Panc1 (cell line): ENCODE results near the gene NOTCH3. TPM values are rescaled to one million over a fixed set of nuclear protein-coding genes. Genes with fewer than 3 reads are reported as not detected.

Experiments used
- ATAC-seq: fragments of 200-7000 bp; cut with Tn5 transposase; 2 replicates; pipeline ENCODE4 v1.9.1; 2020; ENCODE audit warnings: mild to moderate bottlenecking, moderate library complexity
- BruUV-seq: library from RNA; stranded (reverse); fragments of 400-500 nt; replicated peaks from 2 replicates; lab custom pipeline; 2021; lab: Mats Ljungman, UMichigan
- CTCF ChIA-PET: fragments of 300-600 bp; sonication (Branson Sonifier 250); formaldehyde crosslinking; loops from one replicate; lab custom pipeline; 2022; ENCODE audit warnings: antibody characterized with exemption; lab: Charles Lee
- POLR2A ChIA-PET: fragments of 300-600 bp; sonication (Branson Sonifier 250); formaldehyde crosslinking; loops from one replicate; lab custom pipeline; 2022; ENCODE audit warnings: antibody characterized with exemption; lab: Charles Lee
- DNase-seq: peaks from one replicate; pipeline ENCODE4 v3.0.0-alpha.2; 2010; ENCODE audit warnings: low read depth, low spot score
- H3K27ac ChIP-seq: 2 replicates; pipeline ENCODE4 v1.5.1; 2011; ENCODE audit warnings: mild to moderate bottlenecking, low read length, inconsistent platforms
- H3K27me3 ChIP-seq: fragments of 200-500 bp; sonication (Bioruptor generic); 2 replicates; pipeline ENCODE4 v1.6.0; 2014; ENCODE audit warnings: low read length, inconsistent platforms; ENCODE audit not compliant: control insufficient read depth, insufficient read depth
- H3K36me3 ChIP-seq: fragments of 200-500 bp; sonication (Bioruptor generic); 2 replicates; pipeline ENCODE4 v1.5.1; 2014; ENCODE audit warnings: inconsistent platforms, mild to moderate bottlenecking, low read length, moderate library complexity; ENCODE audit not compliant: control insufficient read depth, insufficient read depth
- H3K4me1 ChIP-seq: 2 replicates; pipeline ENCODE4 v1.5.1; 2011; ENCODE audit warnings: inconsistent platforms, mild to moderate bottlenecking, low read length, moderate library complexity; ENCODE audit not compliant: control insufficient read depth, insufficient read depth
- H3K4me3 ChIP-seq, 2 experiments: 2 replicates each; pipeline ENCODE4 v1.5.1; 2011 to 2012; ENCODE audit warnings: low read depth in 2 of 2, low read length in 2 of 2, mild to moderate bottlenecking in 2 of 2, inconsistent platforms in 1 of 2, moderate library complexity in 1 of 2
- H3K9me3 ChIP-seq: fragments of 200-500 bp; sonication (Bioruptor generic); 2 replicates; pipeline ENCODE4 v1.5.1; 2014; ENCODE audit warnings: low read depth, mild to moderate bottlenecking, inconsistent platforms, low read length, moderate library complexity; ENCODE audit not compliant: control insufficient read depth, insufficient read depth
- TCF7L2 ChIP-seq: IDR thresholded peaks from 2 replicates; pipeline ENCODE4 v1.6.1; 2011; ENCODE audit warnings: mild to moderate bottlenecking, low read depth, low read length, inconsistent platforms
- in situ Hi-C: cut with HindIII; loops from 2 replicates; pipeline ENCODE4 v1.10.0; 2016; ENCODE audit warnings: low sequenced_read_pairs, low pct_unique_long_range_greater_than_20kb
- intact Hi-C: fragments of 100-400 bp; cut with micrococcal nuclease; formaldehyde crosslinking; loops from one replicate; pipeline ENCODE4 v1.10.0; 2022; ENCODE audit not compliant: unreplicated experiment
- total RNA-seq: library from RNA; stranded (reverse); gene quantifications from one replicate; pipeline ENCODE4 v1.2.1, GENCODE V29; 2021; ENCODE audit not compliant: unreplicated experiment
- TF ChIP-seq, protein P1 (sequence below), 2 experiments: IDR thresholded peaks; 2 replicates each; pipeline ENCODE4 v1.6.1; 2011 to 2012; ENCODE audit warnings: low read depth in 2 of 2, control low read depth in 1 of 2, low read length in 1 of 2, mild to moderate bottlenecking in 1 of 2, moderate library complexity in 1 of 2; ENCODE audit not compliant: insufficient read depth in 1 of 2
- TF ChIP-seq, protein P2 (sequence below): fragments of 450-650 bp; IDR thresholded peaks from 2 replicates; pipeline ENCODE4 v1.5.1; 2017; ENCODE audit warnings: mild to moderate bottlenecking

Gene NOTCH3
- total RNA-seq, 1 experiment from 2014 or later = 5.3 TPM

DNA sequence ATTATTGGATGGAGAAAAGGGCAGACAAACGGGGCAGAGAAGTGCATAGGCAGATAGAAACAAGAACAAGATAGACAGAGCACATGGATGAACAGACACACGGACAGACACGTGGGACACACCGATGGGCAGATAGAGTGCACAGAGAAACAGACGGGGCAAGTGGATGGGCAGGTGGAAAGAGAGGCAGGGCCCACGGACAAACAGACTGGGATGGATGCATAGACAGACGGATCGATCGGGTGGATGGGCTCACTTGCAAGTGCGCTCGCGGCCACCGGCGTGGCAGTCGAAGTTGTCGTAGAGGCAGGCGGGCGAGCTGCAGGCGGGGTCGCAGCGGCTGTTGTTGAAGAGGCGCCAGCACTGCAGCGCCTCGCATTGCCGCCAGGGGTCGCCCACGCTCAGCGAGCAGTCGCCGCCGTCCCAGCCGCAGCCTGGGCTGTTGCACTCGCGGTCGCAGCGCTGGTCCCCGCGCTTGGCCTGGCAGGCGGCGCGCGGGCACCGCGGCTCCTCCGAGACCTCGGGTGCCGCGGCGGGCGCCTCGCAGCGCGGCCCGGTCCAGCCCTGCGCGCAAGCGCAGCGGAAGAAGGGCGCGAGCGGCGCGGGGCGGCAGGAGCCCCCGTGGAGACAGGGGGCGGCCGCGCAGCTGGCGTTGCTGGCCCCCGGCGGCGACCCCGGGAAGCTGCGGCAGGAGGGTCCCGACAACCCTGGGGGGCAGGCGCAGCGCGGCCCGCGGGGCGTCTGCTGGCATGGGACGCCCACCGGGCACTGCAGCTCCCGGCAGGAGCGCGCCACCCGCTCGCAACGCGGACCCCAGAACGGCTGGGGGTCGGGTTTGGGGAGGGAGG lies 23.3 kb downstream of the NOTCH3 start:
- ATAC-seq (peak; percentile 94), DNase-seq (no peak)
- H3K27ac ChIP-seq = no peak overlapping the region
- ChIA-PET POLR2A (no interaction called here), CTCF (interaction anchor here (0.6 kb wide), 1 partner anchor 645 kb away, joined by 3 read pairs; no protein-coding TSS in a partner anchor)
- H3K27me3 ChIP-seq = no peaks in the 10 kb centered on the region
- in situ Hi-C loops (no loop called here), intact Hi-C loops (no loop called here)
- peak overlapping the region; percentile 14 to 25; a peak in 3 of 4 replicates for H3K4me3 ChIP-seq
- H3K9me3 ChIP-seq = no peaks in the 10 kb centered on the region
- TF ChIP-seq, protein P1, sequence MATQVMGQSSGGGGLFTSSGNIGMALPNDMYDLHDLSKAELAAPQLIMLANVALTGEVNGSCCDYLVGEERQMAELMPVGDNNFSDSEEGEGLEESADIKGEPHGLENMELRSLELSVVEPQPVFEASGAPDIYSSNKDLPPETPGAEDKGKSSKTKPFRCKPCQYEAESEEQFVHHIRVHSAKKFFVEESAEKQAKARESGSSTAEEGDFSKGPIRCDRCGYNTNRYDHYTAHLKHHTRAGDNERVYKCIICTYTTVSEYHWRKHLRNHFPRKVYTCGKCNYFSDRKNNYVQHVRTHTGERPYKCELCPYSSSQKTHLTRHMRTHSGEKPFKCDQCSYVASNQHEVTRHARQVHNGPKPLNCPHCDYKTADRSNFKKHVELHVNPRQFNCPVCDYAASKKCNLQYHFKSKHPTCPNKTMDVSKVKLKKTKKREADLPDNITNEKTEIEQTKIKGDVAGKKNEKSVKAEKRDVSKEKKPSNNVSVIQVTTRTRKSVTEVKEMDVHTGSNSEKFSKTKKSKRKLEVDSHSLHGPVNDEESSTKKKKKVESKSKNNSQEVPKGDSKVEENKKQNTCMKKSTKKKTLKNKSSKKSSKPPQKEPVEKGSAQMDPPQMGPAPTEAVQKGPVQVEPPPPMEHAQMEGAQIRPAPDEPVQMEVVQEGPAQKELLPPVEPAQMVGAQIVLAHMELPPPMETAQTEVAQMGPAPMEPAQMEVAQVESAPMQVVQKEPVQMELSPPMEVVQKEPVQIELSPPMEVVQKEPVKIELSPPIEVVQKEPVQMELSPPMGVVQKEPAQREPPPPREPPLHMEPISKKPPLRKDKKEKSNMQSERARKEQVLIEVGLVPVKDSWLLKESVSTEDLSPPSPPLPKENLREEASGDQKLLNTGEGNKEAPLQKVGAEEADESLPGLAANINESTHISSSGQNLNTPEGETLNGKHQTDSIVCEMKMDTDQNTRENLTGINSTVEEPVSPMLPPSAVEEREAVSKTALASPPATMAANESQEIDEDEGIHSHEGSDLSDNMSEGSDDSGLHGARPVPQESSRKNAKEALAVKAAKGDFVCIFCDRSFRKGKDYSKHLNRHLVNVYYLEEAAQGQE (IDR thresholded peaks at IDR 0.05; ENCODE audit: insufficient read depth in 1 of 2, low read depth in 2 of 2, low read length in 1 of 2) = no peak; a peak in 1 of 4 replicates
- TF ChIP-seq, protein P2, sequence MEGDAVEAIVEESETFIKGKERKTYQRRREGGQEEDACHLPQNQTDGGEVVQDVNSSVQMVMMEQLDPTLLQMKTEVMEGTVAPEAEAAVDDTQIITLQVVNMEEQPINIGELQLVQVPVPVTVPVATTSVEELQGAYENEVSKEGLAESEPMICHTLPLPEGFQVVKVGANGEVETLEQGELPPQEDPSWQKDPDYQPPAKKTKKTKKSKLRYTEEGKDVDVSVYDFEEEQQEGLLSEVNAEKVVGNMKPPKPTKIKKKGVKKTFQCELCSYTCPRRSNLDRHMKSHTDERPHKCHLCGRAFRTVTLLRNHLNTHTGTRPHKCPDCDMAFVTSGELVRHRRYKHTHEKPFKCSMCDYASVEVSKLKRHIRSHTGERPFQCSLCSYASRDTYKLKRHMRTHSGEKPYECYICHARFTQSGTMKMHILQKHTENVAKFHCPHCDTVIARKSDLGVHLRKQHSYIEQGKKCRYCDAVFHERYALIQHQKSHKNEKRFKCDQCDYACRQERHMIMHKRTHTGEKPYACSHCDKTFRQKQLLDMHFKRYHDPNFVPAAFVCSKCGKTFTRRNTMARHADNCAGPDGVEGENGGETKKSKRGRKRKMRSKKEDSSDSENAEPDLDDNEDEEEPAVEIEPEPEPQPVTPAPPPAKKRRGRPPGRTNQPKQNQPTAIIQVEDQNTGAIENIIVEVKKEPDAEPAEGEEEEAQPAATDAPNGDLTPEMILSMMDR = peak; percentile 95
- no peaks in the 10 kb centered on the region for H3K36me3 ChIP-seq
- no peaks in the 10 kb centered on the region for H3K4me1 ChIP-seq
- BruUV-seq = no TSS peak

DNA sequence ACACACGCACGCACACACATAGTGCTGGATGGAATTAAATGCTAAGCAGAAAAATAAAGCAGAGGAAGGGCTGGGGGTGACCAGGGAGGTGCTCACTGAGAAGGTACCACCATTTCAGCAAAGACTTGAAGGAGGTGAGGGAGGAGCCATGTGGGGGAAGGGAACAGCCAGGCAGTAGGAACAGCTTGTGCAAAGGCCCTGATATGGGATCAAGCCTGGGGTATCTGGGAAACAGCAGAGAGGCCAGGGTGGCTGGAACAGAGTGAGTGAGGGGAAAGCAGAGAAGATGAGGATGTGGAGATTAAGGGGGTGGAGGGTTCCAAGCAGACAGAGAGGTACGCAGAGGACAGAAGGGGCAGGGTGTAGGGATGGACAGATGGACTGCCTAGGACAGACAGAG lies 25.2 kb downstream of the NOTCH3 start:
- ChIA-PET POLR2A (no interaction called here), CTCF (interaction anchor here (0.6 kb wide), 1 partner anchor 14 kb away, joined by 6 read pairs; no protein-coding TSS in a partner anchor)
- H3K27ac ChIP-seq = no peak overlapping the region
- H3K27me3 ChIP-seq = no peaks in the 10 kb centered on the region
- no peaks in the 10 kb centered on the region for H3K4me1 ChIP-seq
- no peaks in the 10 kb centered on the region for H3K9me3 ChIP-seq
- TF ChIP-seq, protein P1 (IDR thresholded peaks at IDR 0.05; ENCODE audit: insufficient read depth in 1 of 2, low read depth in 2 of 2, low read length in 1 of 2) = no peak
- TF ChIP-seq, protein P2 = no peak
- no peak for TF ChIP-seq TCF7L2
- intact Hi-C loops (no loop called here), in situ Hi-C loops (no loop called here)
- DNase-seq (no peak), ATAC-seq (no peak)
- no peak overlapping the region for H3K4me3 ChIP-seq
- H3K36me3 ChIP-seq = no peaks in the 10 kb centered on the region
- no TSS peak for BruUV-seq
